ENCODE results near the gene PCLAF.

PCLAF gene

GRCh38 chr15:64315216-64315615 lies 66.0 kb downstream of the PCLAF start:
- Histone ChIP-seq H3K4me1 (no peaks in the 10 kb centered on the region), H3K36me3 (peaks cover 0 to 15% (median 0%) of the 10 kb centered on the region in 11 experiments; a peak in 1 of 22 replicates), H3K9me3 (replicated peaks in 1 of 11) (peaks cover 0 to 6% (median 0%) of the 10 kb centered on the region in 11 experiments; a peak in 1 of 22 replicates), H3K27ac (no peak overlapping the region), H4K20me1 (peaks cover 0 to 78% (median 10%) of the 10 kb centered on the region in 11 experiments; a peak in 12 of 22 replicates), H3K4me2 (no peak overlapping the region), H3K4me3 (no peak overlapping the region), H3K27me3 (no peaks in the 10 kb centered on the region), H3K9ac (no peak overlapping the region)
- no peak for TF ChIP-seq Cebpa-rat (IDR thresholded peaks at IDR 0.05)

- Histone ChIP-seq H3K4me1 (no peaks in the 10 kb centered on the region), H3K36me3 (peaks cover 0 to 7% (median 0%) of the 10 kb centered on the region in 11 experiments; a peak in 2 of 22 replicates), H3K4me3 (no peak overlapping the region), H3K27me3 (no peaks in the 10 kb centered on the region), H4K20me1 (peaks cover 0 to 78% (median 10%) of the 10 kb centered on the region in 11 experiments; a peak in 12 of 22 replicates), H3K4me2 (no peak overlapping the region), H3K27ac (no peak overlapping the region), H3K9ac (no peak overlapping the region), H3K9me3 (replicated peaks in 1 of 11) (peaks cover 0 to 6% (median 0%) of the 10 kb centered on the region in 11 experiments; a peak in 1 of 22 replicates)
- no peak for TF ChIP-seq Cebpa-rat (IDR thresholded peaks at IDR 0.05)
These were observed 66.8 kb downstream of the PCLAF start for GRCh38 chr15:64314456-64314855.

All from BLaER1 treated with 17β-estradiol and CSF1 and Interleukin-3, amounts not matched to agents 10 nM and 100 nM (cell line).